Head of caudate nucleus (tissue), 42 donors: ENCODE data around the gene MYO3A.

Source experiments
- DNase-seq, 42 donors: peaks; one replicate each; pipeline versions ENCODE4 v3.0.0 to v3.0.0-alpha.2; 2020 to 2021; ENCODE audit warnings: mixed read lengths in 7 of 42
- intact Hi-C: fragments of 100-400 bp; cut with DNase I; formaldehyde crosslinking; loops from one replicate; pipeline ENCODE4 v1.15.0; 2022

MYO3A gene, protein sequence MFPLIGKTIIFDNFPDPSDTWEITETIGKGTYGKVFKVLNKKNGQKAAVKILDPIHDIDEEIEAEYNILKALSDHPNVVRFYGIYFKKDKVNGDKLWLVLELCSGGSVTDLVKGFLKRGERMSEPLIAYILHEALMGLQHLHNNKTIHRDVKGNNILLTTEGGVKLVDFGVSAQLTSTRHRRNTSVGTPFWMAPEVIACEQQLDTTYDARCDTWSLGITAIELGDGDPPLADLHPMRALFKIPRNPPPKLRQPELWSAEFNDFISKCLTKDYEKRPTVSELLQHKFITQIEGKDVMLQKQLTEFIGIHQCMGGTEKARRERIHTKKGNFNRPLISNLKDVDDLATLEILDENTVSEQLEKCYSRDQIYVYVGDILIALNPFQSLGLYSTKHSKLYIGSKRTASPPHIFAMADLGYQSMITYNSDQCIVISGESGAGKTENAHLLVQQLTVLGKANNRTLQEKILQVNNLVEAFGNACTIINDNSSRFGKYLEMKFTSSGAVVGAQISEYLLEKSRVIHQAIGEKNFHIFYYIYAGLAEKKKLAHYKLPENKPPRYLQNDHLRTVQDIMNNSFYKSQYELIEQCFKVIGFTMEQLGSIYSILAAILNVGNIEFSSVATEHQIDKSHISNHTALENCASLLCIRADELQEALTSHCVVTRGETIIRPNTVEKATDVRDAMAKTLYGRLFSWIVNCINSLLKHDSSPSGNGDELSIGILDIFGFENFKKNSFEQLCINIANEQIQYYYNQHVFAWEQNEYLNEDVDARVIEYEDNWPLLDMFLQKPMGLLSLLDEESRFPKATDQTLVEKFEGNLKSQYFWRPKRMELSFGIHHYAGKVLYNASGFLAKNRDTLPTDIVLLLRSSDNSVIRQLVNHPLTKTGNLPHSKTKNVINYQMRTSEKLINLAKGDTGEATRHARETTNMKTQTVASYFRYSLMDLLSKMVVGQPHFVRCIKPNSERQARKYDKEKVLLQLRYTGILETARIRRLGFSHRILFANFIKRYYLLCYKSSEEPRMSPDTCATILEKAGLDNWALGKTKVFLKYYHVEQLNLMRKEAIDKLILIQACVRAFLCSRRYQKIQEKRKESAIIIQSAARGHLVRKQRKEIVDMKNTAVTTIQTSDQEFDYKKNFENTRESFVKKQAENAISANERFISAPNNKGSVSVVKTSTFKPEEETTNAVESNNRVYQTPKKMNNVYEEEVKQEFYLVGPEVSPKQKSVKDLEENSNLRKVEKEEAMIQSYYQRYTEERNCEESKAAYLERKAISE (N-terminal part only)

DNA sequence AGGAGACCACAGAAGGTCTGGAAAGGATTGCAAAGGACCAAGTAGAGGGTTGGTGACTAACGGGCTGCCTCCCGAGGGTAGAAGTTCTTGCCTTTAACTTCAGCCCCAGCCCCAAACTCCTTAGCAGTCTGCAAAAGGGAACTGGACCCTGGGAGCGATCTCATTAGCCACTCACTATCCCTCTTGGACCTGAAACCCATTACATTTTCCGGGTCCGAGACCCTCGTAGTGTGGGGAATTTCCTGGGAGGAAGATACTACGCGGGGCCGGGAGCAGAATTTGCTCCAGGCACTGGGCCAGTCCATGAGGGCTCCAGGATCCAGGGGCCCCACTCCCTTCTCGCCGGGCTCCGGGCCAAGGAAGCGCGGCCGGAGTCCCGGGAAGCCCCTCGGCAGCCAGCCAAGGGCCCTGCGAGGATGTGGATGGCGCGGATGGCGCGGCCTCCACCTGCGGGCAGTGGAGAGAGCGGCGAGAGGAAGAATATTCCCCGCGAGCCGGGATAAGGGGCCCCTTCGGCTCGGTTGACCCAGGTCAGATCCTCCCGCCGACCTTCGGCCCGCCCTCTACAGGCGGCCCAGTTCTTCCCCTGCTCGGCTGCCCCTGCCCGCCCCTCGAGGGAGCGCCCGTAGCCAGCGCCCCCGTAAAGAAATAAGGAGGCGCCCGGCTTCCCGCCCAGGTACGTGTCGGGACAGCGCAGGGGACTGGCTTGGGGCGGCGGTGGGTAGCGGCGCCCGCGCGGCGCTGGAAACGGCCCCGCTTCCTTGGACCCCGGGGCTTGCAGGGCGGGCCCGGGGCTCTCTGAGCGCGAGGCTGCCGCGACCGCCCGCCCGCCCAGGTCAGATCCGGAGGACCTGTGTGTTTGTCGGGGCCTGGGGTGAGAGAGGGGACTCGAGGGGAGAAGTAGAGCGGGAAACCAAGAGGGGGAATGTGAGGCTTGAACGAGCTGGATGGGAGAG is at the start of gene MYO3A:
Gene MYO3A (plus strand): TSS at position 577 of the 956 bp plus-strand sequence. CDS start 17,882 bp downstream, outside the sequence.
- DNase-seq: peak in 15 of 42 donors; percentile 1 to 47 (median 14)
- intact Hi-C loops: no loop called here

DNA sequence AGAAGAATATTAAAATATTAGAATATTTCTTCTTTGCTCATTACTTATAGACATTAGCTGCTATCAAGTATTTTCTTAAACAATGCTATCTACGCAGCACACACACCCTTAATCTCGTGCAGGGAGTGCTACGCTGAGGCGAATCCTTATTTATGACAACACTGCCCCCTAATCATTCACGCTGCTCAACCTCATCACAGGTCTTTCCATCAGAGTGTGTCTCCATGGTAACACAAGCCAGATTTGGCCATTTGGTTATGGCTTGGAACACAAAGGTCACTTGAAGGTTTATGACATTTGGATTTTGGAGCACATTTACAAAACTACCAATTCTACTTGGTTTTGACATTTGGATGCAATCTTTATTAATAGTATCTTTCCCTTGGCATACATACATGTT is 45.4 kb upstream of the MYO3A start:
- DNase-seq: no peak
- intact Hi-C loops: no loop called here

DNA sequence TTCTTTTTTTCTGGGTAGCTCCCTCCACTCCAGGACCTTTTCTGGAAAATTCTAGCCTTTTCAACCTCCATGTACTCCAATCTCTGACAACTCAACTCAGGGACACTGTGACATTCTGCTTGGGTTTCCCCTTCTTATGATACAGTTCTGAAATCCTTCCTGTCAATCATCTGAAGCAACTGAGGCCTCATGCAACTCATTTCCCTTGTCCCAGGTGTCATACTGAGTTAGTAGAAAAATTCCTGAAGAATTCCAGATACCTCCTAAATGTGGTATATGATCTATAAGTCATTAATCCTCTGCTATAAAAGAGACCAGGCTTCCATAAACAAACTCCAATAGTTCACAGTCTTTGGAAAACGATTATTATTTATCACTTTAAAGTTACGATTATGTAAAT is 43.0 kb upstream of the MYO3A start:
- intact Hi-C loops: no loop called here
- DNase-seq: no peak

DNA sequence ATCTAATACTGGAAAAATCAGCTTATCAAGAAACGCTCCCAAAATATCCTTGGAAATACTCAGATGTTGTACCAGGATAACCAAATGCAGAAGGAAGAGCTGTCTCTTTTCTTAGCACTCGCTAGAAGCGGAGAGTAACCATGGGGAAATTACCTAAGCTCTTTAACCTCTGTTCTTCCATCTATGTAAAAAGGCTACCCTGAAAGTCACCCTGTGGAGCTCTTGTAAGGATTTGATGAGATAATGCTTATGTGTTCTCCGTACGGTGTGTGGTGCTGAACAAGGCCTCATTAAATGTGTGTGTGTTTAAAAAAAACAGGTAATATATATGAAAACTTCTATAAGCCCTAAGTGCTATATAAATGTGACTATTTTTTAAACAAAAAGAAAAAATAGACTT is 38.2 kb upstream of the MYO3A start:
- no peak for DNase-seq
- intact Hi-C loops: no loop called here

DNA sequence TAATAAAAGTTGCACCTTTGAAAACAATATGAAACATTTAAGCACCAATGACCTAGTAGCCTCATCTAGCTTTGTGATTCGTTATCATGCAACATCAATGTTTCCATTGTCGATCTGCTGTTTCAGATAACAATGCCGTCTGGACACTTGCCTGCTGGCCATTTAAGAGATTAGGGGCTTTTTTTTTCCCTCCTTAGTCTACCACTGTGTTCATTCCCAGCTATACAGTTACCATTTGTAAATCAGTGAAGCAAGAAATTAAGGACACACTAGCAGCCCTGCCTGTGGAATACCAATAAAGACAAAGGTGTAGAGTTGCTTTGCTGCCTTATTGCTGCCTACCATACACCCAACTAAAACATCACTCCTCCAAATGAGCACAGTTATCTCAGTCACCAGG is 37.6 kb upstream of the MYO3A start:
- intact Hi-C loops: no loop called here
- DNase-seq: no peak

DNA sequence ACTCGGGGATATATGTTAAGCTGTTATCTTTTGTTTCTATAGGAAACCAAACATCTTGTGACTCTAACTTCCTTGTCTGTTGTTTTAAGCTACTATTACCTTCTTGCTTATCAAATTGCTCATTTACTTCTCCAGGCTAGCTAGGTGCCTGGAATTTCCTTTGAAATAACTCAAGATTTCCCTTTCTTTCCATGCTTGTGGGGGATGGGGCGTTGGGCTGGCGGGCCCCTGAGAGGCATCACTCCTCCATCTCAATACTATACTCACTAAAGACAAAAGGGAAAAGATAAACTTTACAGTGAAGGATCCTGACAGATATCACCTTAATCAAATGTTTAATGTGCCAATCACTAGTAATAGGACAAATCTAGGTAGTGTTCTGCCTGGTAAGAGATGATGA is 34.7 kb upstream of the MYO3A start:
- intact Hi-C loops: no loop called here
- no peak for DNase-seq

DNA sequence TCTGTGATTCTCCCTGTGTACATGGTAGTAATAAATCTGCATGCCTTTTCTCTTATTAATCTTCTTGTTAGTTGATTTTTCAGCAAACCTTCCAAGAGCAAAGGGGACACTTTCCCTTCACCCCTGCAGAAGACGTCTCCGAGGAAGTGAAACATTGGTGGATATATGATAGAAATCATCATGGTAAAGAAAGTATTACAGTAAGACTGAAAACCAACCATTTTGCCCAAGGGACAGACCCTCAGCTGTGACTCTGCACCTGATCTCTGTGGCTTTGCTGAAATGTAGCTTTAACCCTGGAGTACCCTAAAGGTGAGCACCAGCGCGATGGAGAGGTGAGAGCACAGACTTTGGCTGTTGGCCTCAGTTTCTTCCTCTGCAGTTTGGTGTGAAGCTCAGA is 32.8 kb upstream of the MYO3A start:
- no peak for DNase-seq
- intact Hi-C loops: no loop called here

DNA sequence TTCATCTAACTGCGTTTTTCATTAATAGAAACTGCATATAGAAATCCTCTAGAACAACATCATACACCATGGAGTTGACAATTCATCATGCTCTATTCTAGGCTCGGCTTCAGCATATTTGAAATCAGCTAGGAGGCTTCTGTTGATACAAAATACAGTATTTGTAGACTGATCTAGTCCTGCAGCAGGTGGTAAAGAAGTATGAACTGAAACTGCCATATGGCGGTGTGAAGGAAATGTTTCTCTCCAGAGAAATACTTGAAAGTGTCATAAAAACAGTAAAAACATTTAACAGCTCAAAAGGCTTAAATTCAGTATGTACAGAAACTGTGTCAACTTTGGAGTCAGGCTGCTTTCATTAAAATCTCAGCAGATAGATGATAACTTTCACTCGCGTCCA is 32.0 kb upstream of the MYO3A start:
- DNase-seq: no peak
- intact Hi-C loops: no loop called here

DNA sequence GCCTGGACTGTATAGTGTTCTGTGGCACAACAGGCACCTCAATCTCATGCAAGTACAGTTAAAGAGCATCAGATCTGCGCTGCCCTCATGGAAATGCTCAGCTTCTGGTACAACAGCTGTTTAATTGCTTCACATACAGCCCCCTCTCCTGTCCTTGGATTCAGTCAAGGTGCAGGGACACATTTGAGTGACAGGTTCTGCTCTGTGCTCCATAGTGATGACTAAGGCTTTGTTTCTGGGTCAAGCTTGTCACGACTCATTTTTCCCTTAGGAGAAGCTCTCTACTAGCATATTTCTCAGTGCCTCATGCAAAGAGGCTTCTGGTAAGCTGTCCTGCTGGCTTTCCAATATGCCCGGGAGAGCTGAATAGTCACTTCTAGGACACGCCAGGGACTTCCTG is 26.8 kb upstream of the MYO3A start:
- intact Hi-C loops: no loop called here
- peak in 12 of 42 donors; percentile 1 to 49 (median 16) for DNase-seq

DNA sequence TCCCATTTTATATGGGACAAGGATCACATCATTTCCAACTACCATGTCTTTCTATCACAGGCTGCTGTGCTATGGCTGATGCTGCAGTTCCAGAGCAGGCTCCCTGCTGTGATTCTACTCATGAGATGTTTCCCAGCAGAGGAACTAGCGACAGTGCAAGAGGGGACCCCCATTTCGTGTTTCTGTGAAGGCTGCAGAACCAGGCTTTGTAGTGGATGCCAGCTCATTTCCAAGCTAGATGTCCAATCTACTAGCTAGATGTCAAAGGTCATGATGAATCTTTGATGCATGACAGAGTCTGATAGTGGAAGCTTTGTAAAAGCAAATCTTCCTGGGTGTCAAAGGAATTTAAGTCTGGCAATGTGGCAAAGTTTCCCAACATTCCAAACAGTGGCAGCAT is 21.2 kb upstream of the MYO3A start:
- DNase-seq: no peak
- intact Hi-C loops: no loop called here

DNA sequence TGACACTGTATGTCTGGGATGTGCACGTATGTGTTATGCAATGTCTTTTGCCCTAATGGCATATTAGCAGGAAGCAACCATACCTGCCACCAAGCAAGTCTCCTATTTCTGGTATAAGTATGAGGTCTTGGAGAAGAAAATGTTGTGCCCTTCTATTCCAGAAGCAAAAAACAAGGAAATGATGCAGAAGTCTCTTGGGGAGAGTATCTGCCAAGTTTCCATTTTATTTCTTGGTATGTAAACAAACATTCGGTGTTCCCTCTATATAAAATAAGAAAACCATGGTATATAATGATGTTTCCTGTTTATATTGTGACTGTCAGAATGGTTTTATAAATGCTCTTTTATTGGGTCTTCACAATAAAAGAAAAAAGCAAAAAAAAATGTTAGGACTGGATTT is 19.3 kb upstream of the MYO3A start:
- DNase-seq: no peak
- intact Hi-C loops: no loop called here

DNA sequence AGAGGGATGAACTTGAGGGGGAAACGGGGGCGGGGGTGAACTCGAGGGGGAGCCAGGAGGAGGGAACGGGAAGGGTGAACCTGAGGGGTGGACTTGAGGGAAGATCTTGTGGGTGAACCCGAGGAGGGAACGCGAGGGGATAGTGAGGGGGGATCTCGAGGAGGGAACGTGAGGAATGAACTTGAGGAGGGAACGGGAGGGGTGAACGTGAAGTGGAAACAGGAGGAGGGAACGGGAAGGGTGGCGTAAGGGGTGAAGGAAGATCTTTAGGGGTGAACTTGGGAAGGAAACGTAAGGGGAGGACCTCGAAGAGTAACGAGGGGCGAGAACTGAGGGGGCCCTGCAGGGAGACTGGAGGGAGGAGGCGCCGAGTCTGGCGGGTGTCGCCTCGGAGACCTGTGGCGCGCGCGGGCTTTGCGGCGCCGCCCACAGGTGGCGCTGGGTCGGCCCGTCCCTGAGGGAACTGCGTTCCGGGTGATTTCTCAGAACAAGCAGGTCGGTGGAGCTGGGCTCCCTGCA is 651 bp downstream of the MYO3A start:
- DNase-seq: peak in 40 of 42 donors; percentile 11 to 76 (median 50)

DNA sequence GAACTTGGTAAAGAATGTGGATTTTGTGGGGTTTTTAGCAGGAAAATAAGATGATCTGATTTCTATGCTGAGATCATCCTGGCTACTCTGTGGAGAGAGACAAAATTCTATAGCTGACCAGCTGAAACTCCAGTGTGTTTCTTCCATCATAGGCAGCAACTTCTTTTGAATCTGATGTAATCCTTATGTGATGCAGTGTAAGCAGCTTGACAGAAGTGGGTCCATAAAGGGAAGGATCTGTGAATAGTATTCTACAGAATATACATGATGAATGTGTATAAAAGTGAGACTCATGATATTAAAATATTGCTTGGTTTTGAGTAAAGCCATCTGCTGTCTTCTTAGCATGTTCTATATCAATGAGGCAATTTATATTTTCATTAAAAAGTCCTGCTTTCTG is 4.4 kb downstream of the MYO3A start:
- intact Hi-C loops: no loop called here
- no peak for DNase-seq

More for the DNA sequence above, 651 bp downstream of the MYO3A start:
- intact Hi-C loops: no loop called here

DNA sequence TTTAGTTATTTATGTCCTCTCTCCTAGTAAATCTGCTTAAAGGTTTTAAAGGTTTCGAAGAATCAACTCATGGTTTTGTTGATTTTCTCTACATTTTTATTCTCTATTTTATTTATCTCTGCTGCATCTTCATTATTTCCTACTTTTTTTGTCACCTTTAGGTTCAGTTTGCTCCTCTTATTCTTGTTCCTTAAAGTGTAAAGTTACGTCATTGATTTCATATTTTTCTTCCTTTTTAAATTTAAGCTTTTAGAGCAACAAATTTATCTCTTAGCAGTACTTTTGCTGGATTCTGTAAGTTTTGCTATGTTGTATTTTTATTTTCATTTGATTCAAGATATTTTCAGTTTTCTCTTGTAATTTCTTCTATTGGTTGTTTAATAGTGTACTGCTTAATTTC is 10.7 kb downstream of the MYO3A start:
- no peak for DNase-seq
- intact Hi-C loops: no loop called here

DNA sequence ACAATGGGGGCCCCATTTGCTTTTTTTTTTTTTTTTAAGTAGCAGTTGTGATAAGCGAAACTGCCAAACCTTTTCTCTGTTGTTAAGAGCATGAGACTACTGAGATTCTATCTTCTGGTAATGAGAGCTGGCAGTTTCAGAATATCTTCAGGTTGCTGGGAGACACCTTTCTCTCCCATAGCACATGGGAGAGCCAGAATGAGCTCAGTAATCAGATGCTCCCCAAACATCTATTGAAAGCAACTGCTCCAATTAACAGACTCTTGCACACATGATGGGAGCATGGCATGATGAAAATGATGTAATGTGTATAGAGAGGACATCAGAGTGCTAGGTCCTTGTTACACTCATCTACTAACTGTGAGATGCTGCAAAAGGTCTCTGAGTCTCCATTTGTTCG is 18.8 kb downstream of the MYO3A start:
- DNase-seq: no peak
- intact Hi-C loops: no loop called here

DNA sequence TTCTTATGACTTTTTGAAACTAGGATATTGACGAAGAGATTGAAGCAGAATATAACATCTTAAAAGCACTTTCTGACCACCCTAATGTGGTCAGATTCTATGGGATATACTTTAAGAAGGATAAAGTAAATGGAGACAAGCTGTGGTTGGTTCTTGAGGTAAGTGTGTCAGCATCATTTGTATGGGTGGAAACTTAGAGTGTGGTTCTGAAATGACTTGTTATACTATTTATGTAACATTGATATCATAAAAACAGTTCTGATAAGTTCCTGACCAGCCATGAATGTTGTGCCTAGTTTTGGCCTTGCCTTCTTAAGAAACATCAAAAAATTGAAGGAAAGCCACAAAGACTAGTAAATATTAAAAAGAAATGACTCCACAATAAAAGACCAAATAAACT is 20.8 kb downstream of the MYO3A start:
- intact Hi-C loops: no loop called here
- no peak for DNase-seq

DNA sequence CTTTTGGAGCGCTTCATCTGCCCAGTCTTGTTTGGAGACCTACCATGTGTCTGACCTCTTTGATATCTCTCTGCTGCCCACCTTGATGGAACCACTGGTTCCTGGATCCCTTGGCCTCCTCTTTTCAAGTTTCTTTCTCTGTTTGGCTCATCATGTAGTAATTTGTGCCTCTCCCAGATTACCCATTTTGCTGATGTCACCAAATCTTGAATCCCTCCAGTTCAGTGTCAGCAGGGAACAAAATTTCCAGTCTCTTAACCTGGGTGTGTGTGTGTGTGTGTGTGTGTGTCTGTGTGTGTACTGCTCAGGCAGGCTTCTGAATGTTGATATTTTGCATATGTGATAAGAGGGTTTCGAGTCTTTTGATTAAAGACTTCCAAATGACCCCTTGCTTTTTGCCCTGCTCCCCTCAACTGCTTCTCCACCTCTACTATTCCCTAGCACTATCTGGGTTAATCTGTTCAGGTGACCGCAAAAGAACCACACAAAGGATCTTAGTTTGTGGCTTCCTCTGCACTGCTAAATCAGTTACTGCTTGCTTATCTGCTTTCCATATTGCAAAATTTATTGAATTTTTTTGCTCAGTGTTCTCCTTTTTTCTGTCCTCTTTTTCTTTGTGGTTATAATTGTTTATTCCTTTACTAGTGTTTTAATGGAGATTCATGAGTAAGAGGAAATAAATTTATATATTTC is 25.7 kb downstream of the MYO3A start:
- no peak for DNase-seq
- intact Hi-C loops: no loop called here

DNA sequence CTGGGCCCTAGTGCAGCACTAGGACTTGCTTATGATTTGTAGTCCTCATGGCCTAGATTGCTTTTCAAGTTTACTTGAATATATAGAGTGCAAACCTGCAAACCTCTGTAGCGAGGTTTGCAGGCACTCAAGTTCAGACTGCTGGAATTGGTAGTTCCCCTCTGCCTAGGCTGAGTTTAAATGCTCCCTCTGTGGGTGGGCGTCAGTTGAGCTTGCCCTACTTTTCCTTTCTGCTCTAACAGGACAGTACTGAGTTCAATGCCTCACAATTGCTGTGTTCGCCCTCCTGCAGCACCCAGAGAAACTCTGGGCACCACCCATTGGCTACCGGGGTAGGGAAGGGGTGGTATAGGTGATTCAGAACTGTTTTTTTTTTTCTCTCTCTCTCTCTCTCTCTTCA is 31.6 kb downstream of the MYO3A start:
- intact Hi-C loops: no loop called here
- peak in 1 of 42 donors; percentile 3 for DNase-seq
